ENCODE results near the gene AFF3. TPM values are rescaled to one million over a fixed set of nuclear protein-coding genes. Genes with fewer than 3 reads are reported as not detected.

AFF3 gene
- total and polyA plus RNA-seq, 2 donors (not counting 3 experiments of a cell fraction or from before 2014, with no cell fraction given), result 0.06 to 0.07 TPM

GRCh38 chr2:100036026-100036425 lies 106.4 kb downstream of the AFF3 start:
- dilution Hi-C loops (cut with MboI; ENCODE audit: extremely low pct_ligation_motif_present, low sequenced_read_pairs) (no loop called here), intact Hi-C loops (cut with micrococcal nuclease) (no loop called here)
- Histone ChIP-seq H3K9me1 (replicated peaks; ENCODE audit: control insufficient read depth, extremely low read depth, insufficient read depth, low read length) (no peaks in the 10 kb centered on the region), H3K79me2 (ENCODE audit: control insufficient read depth, insufficient read depth, low read length) (no peaks in the 10 kb centered on the region), H3K9me3 (replicated peaks; ENCODE audit: control insufficient read depth, insufficient read depth, low read length) (no peaks in the 10 kb centered on the region), H3K4me1 (ENCODE audit: control insufficient read depth, extremely low read depth, insufficient read depth, low read length) (no peaks in the 10 kb centered on the region), H3K27ac (ENCODE audit: insufficient read depth, low read depth, low read length) (no peak overlapping the region), H3K4me3 (replicated peaks in 1 of 3; ENCODE audit: insufficient read depth in 1 of 3, low read depth in 1 of 3, low read length in 3 of 3) (no peak overlapping the region), H3K9ac (replicated peaks; ENCODE audit: extremely low read depth, insufficient read depth, low read length) (no peak overlapping the region), H2AFZ (ENCODE audit: low read depth, low read length) (no peak overlapping the region), H3K36me3 (ENCODE audit: control insufficient read depth in 2 of 2, extremely low read depth in 1 of 2, insufficient read depth in 2 of 2, low read length in 2 of 2) (no peaks in the 10 kb centered on the region), H3K4me2 (ENCODE audit: insufficient read depth, low read length) (no peak overlapping the region), H3K27me3 (ENCODE audit: control insufficient read depth in 2 of 2, insufficient read depth in 2 of 2, low read length in 2 of 2) (peaks cover 0 to 3% of the 10 kb centered on the region in 2 experiments), H4K20me1 (replicated peaks; ENCODE audit: control insufficient read depth, extremely low read depth, insufficient read depth, low read length) (no peaks in the 10 kb centered on the region)
- no peak for TF ChIP-seq MYC (IDR thresholded peaks at IDR 0.05; ENCODE audit: low read depth, low read length)
- no peak for TF ChIP-seq GATA2 (IDR thresholded peaks at IDR 0.05; ENCODE audit: insufficient read depth, insufficient read length, low read depth, low read length)
- no peak for TF ChIP-seq EZH2 (IDR thresholded peaks at IDR 0.05; ENCODE audit: borderline replicate concordance, low read depth, low read length, severe bottlenecking)
- TF ChIP-seq JUN (IDR thresholded peaks at IDR 0.05; ENCODE audit: borderline replicate concordance, insufficient read depth, insufficient read length, low read depth), result no peak
- TF ChIP-seq, protein P1, sequence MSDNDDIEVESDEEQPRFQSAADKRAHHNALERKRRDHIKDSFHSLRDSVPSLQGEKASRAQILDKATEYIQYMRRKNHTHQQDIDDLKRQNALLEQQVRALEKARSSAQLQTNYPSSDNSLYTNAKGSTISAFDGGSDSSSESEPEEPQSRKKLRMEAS (IDR thresholded peaks at IDR 0.05; ENCODE audit: insufficient read depth, insufficient read length), result no peak
- TF ChIP-seq POLR2A (IDR thresholded peaks at IDR 0.05; ENCODE audit: low read depth, low read length), result no peak
- no peak for TF ChIP-seq CTCF (IDR thresholded peaks at IDR 0.05; ENCODE audit: extremely low read depth in 1 of 2, insufficient read depth in 1 of 2, low read depth in 1 of 2, low read length in 2 of 2)
- TF ChIP-seq POLR2AphosphoS5 (IDR thresholded peaks at IDR 0.05; ENCODE audit: insufficient read depth, low read depth, low read length), result no peak
- no peak for TF ChIP-seq FOS (IDR thresholded peaks at IDR 0.05; ENCODE audit: borderline replicate concordance, insufficient read depth, low read length)
- no peak for FAIRE-seq
- no TSS peak for BruUV-seq (replicated peaks)
- POLR2A ChIA-PET, result no interaction called here
- no peak for DNase-seq (ENCODE audit: low read depth, low spot score)
- CTCF ChIA-PET, result no interaction called here
